Measurements from ENCODE around the gene TFDP3. TPM values are rescaled to one million over a fixed set of nuclear protein-coding genes. Genes with fewer than 3 reads are reported as not detected.

Gene TFDP3
- total and polyA plus RNA-seq, 4 donors, result not detected

DNA sequence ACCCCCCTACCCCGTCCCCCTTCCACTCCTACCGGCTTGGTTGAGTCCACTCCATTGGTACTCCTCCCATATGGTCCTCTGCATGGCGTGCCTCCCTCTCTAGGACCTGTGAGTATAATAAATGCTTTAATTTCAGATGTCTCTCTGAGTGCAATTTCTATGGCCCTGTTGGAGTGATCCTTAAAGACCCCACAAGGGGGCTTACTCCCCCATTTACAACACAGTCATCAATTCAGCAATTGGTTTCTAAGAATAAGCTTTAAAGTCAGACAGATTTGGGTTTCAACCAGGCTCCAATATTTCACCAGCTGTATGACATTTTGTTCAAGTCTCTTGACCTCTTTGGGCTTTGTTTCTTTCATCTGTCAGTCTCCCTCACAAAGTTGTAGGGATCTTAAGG is 38.7 kb downstream of the TFDP3 start:
- H3K27me3 ChIP-seq (ENCODE audit: control insufficient read depth in 4 of 4, insufficient read depth in 4 of 4, low read length in 3 of 4), result no peaks in the 10 kb centered on the region
- no peak overlapping the region for H3K4me3 ChIP-seq (ENCODE audit: low read depth in 1 of 3, low read length in 3 of 3)
- H3K27ac ChIP-seq (ENCODE audit: low read depth in 1 of 2, low read length in 2 of 2), result no peak overlapping the region
- no peaks in the 10 kb centered on the region for H3K36me3 ChIP-seq (ENCODE audit: control insufficient read depth in 4 of 4, insufficient read depth in 3 of 4, low read depth in 1 of 4, low read length in 3 of 4)
- no peak overlapping the region for H3K9ac ChIP-seq (ENCODE audit: low read depth in 1 of 2, low read length in 2 of 2)
- no peaks in the 10 kb centered on the region for H3K9me3 ChIP-seq (ENCODE audit: control insufficient read depth in 4 of 4, low read length in 3 of 4)
- TF ChIP-seq, protein P1, sequence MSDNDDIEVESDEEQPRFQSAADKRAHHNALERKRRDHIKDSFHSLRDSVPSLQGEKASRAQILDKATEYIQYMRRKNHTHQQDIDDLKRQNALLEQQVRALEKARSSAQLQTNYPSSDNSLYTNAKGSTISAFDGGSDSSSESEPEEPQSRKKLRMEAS (IDR thresholded peaks at IDR 0.05), result no peak
- TF ChIP-seq JUND (IDR thresholded peaks at IDR 0.05), result no peak
- TF ChIP-seq ZBTB33 (IDR thresholded peaks at IDR 0.05), result no peak
- TF ChIP-seq, protein P2, sequence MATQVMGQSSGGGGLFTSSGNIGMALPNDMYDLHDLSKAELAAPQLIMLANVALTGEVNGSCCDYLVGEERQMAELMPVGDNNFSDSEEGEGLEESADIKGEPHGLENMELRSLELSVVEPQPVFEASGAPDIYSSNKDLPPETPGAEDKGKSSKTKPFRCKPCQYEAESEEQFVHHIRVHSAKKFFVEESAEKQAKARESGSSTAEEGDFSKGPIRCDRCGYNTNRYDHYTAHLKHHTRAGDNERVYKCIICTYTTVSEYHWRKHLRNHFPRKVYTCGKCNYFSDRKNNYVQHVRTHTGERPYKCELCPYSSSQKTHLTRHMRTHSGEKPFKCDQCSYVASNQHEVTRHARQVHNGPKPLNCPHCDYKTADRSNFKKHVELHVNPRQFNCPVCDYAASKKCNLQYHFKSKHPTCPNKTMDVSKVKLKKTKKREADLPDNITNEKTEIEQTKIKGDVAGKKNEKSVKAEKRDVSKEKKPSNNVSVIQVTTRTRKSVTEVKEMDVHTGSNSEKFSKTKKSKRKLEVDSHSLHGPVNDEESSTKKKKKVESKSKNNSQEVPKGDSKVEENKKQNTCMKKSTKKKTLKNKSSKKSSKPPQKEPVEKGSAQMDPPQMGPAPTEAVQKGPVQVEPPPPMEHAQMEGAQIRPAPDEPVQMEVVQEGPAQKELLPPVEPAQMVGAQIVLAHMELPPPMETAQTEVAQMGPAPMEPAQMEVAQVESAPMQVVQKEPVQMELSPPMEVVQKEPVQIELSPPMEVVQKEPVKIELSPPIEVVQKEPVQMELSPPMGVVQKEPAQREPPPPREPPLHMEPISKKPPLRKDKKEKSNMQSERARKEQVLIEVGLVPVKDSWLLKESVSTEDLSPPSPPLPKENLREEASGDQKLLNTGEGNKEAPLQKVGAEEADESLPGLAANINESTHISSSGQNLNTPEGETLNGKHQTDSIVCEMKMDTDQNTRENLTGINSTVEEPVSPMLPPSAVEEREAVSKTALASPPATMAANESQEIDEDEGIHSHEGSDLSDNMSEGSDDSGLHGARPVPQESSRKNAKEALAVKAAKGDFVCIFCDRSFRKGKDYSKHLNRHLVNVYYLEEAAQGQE (IDR thresholded peaks at IDR 0.05), result no peak
- no peak for TF ChIP-seq SP1 (IDR thresholded peaks at IDR 0.05)
- TF ChIP-seq HNF4A (conservative IDR thresholded peaks at IDR 0.05), result no peak
- TF ChIP-seq GABPA (IDR thresholded peaks at IDR 0.05 in 1 of 2, conservative IDR thresholded peaks at IDR 0.05 in 1 of 2), result no peak
- TF ChIP-seq HNF4G (IDR thresholded peaks at IDR 0.05), result no peak
- TF ChIP-seq FOXA2 (IDR thresholded peaks at IDR 0.05), result no peak
- no peak for TF ChIP-seq RAD21 (IDR thresholded peaks at IDR 0.05)
- TF ChIP-seq, protein P3, sequence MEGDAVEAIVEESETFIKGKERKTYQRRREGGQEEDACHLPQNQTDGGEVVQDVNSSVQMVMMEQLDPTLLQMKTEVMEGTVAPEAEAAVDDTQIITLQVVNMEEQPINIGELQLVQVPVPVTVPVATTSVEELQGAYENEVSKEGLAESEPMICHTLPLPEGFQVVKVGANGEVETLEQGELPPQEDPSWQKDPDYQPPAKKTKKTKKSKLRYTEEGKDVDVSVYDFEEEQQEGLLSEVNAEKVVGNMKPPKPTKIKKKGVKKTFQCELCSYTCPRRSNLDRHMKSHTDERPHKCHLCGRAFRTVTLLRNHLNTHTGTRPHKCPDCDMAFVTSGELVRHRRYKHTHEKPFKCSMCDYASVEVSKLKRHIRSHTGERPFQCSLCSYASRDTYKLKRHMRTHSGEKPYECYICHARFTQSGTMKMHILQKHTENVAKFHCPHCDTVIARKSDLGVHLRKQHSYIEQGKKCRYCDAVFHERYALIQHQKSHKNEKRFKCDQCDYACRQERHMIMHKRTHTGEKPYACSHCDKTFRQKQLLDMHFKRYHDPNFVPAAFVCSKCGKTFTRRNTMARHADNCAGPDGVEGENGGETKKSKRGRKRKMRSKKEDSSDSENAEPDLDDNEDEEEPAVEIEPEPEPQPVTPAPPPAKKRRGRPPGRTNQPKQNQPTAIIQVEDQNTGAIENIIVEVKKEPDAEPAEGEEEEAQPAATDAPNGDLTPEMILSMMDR (IDR thresholded peaks at IDR 0.05; ENCODE audit: low read depth, low read length, missing input control), result no peak
- TF ChIP-seq, protein P4, sequence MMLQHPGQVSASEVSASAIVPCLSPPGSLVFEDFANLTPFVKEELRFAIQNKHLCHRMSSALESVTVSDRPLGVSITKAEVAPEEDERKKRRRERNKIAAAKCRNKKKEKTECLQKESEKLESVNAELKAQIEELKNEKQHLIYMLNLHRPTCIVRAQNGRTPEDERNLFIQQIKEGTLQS (IDR thresholded peaks at IDR 0.05), result no peak
- no peak for TF ChIP-seq TAF1 (conservative IDR thresholded peaks at IDR 0.05)
- no peak for TF ChIP-seq EGR1 (IDR thresholded peaks at IDR 0.05; ENCODE audit: low read depth in 2 of 2)
- TF ChIP-seq RXRA (IDR thresholded peaks at IDR 0.05), result no peak
- DNase-seq (ENCODE audit: low spot score), result no peak
- H3K4me1 ChIP-seq (ENCODE audit: control insufficient read depth in 4 of 4, insufficient read depth in 4 of 4, low read length in 3 of 4), result no peaks in the 10 kb centered on the region
- 73% methylated on average over 3 of the region's 3 CpGs for WGBS

DNA sequence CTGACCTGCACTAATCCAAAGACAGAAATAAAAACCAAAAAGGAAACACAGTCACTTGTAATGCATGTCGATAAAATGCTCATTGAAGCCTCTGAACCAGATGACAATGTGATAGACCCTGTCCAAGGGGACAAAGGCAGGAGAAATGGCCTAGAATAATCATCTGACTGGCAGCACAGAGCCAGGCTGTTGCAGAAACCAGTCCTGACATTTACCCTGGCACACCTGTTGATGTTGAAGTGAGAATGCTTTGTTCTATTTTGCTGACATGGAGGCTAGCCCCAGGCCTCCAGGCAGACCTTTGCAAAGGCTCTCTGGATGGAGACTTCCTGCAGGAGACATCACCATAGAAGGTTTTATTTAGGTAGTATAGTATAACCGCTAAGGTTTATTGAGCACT is 41.0 kb downstream of the TFDP3 start:
- no peak for DNase-seq (ENCODE audit: low spot score)
- Histone ChIP-seq H3K9me3 (ENCODE audit: control insufficient read depth in 4 of 4, low read length in 3 of 4) (no peaks in the 10 kb centered on the region), H3K27me3 (ENCODE audit: control insufficient read depth in 4 of 4, insufficient read depth in 4 of 4, low read length in 3 of 4) (peaks cover 0 to 3% (median 0%) of the 10 kb centered on the region in 4 donors), H3K27ac (ENCODE audit: low read depth in 1 of 2, low read length in 2 of 2) (no peak overlapping the region), H3K4me3 (ENCODE audit: low read depth in 1 of 3, low read length in 3 of 3) (no peak overlapping the region), H3K4me1 (ENCODE audit: control insufficient read depth in 4 of 4, insufficient read depth in 4 of 4, low read length in 3 of 4) (no peaks in the 10 kb centered on the region), H3K36me3 (ENCODE audit: control insufficient read depth in 4 of 4, insufficient read depth in 3 of 4, low read depth in 1 of 4, low read length in 3 of 4) (no peaks in the 10 kb centered on the region), H3K9ac (ENCODE audit: low read depth in 1 of 2, low read length in 2 of 2) (no peak overlapping the region)
- WGBS, result 98% methylated on average over 2 of the region's 2 CpGs
- TF ChIP-seq RXRA (IDR thresholded peaks at IDR 0.05) (no peak), YY1 (IDR thresholded peaks at IDR 0.05) (no peak), GABPA (IDR thresholded peaks at IDR 0.05 in 1 of 2, conservative IDR thresholded peaks at IDR 0.05 in 1 of 2) (no peak), JUND (IDR thresholded peaks at IDR 0.05) (no peak), RAD21 (IDR thresholded peaks at IDR 0.05) (no peak), HNF4A (conservative IDR thresholded peaks at IDR 0.05) (no peak), FOXA2 (IDR thresholded peaks at IDR 0.05) (no peak), NR2F2 (IDR thresholded peaks at IDR 0.05) (no peak), HNF4G (IDR thresholded peaks at IDR 0.05) (no peak), TAF1 (conservative IDR thresholded peaks at IDR 0.05) (no peak), FOXA1 (IDR thresholded peaks at IDR 0.05) (no peak), SP1 (IDR thresholded peaks at IDR 0.05) (no peak), EGR1 (IDR thresholded peaks at IDR 0.05; ENCODE audit: low read depth in 2 of 2) (no peak), ZBTB33 (IDR thresholded peaks at IDR 0.05) (no peak)
- TF ChIP-seq, protein P3 (IDR thresholded peaks at IDR 0.05; ENCODE audit: low read depth, low read length, missing input control), result no peak
- TF ChIP-seq, protein P4 (IDR thresholded peaks at IDR 0.05), result no peak
- TF ChIP-seq, protein P1 (IDR thresholded peaks at IDR 0.05), result no peak
